ENCODE measurements around the gene PRRT4.

The PRRT4 gene

DNA sequence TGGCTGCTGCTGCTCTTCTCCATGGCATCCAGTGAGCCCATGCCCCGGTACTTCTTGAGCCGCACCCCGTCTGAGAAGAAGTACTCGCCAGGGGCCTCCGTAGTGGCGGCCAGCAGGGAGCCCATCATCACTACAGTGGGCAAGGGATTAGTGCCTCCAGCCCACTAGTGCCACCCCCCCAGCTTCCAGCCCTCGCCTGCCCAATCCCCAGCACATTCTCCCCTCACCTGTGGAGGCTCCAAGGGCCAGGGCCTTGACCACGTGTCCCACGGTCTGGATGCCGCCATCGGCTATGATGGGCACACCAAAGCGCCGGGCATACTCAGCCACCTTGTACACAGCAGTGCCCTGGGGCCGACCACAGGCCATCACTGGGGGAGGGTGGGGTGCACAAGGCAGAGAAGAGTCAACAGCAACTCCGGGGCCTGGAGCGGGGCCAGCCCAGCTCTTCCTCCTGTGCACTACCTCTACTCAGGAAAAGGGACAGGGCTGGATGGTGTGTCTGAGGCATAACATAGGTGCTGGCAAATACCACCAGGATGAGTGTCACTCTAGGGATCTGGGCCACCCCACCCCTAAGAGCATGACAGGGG is 33.5 kb upstream of the PRRT4 start:
- Histone ChIP-seq H4K20me1 (ENCODE audit: insufficient read depth, low read length) (no peaks in the 10 kb centered on the region), H3F3A (ENCODE audit: insufficient read depth, low read length) (no peaks in the 10 kb centered on the region), H3K79me2 (ENCODE audit: insufficient read depth, low read length) (no peaks in the 10 kb centered on the region), H3K9ac (ENCODE audit: low read length) (no peak overlapping the region), H3K27ac (ENCODE audit: low read depth, low read length, poor library complexity, severe bottlenecking) (no peak overlapping the region), H3K9me2 (ENCODE audit: low read depth, low read length) (no peaks in the 10 kb centered on the region), H3K9me3 (ENCODE audit: low read length) (no peaks in the 10 kb centered on the region), H3K27me3 (ENCODE audit: insufficient read depth, low read length) (no peaks in the 10 kb centered on the region), H3K4me3 (ENCODE audit: low read depth, low read length, poor library complexity, severe bottlenecking) (no peak overlapping the region), H3K4me1 (ENCODE audit: insufficient read depth, low read length, severe bottlenecking) (no peaks in the 10 kb centered on the region), H2AFZ (ENCODE audit: low read length) (no peak overlapping the region), H3K36me3 (ENCODE audit: insufficient read depth, low read length) (peaks cover 81% of the 10 kb centered on the region), H3K4me2 (ENCODE audit: low read length) (no peak overlapping the region)
- TF ChIP-seq EZH2 (IDR thresholded peaks at IDR 0.05; ENCODE audit: borderline replicate concordance, low read length) = no peak
- TF ChIP-seq, protein P1, sequence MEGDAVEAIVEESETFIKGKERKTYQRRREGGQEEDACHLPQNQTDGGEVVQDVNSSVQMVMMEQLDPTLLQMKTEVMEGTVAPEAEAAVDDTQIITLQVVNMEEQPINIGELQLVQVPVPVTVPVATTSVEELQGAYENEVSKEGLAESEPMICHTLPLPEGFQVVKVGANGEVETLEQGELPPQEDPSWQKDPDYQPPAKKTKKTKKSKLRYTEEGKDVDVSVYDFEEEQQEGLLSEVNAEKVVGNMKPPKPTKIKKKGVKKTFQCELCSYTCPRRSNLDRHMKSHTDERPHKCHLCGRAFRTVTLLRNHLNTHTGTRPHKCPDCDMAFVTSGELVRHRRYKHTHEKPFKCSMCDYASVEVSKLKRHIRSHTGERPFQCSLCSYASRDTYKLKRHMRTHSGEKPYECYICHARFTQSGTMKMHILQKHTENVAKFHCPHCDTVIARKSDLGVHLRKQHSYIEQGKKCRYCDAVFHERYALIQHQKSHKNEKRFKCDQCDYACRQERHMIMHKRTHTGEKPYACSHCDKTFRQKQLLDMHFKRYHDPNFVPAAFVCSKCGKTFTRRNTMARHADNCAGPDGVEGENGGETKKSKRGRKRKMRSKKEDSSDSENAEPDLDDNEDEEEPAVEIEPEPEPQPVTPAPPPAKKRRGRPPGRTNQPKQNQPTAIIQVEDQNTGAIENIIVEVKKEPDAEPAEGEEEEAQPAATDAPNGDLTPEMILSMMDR (IDR thresholded peaks at IDR 0.05; ENCODE audit: low read length) = no peak

DNA sequence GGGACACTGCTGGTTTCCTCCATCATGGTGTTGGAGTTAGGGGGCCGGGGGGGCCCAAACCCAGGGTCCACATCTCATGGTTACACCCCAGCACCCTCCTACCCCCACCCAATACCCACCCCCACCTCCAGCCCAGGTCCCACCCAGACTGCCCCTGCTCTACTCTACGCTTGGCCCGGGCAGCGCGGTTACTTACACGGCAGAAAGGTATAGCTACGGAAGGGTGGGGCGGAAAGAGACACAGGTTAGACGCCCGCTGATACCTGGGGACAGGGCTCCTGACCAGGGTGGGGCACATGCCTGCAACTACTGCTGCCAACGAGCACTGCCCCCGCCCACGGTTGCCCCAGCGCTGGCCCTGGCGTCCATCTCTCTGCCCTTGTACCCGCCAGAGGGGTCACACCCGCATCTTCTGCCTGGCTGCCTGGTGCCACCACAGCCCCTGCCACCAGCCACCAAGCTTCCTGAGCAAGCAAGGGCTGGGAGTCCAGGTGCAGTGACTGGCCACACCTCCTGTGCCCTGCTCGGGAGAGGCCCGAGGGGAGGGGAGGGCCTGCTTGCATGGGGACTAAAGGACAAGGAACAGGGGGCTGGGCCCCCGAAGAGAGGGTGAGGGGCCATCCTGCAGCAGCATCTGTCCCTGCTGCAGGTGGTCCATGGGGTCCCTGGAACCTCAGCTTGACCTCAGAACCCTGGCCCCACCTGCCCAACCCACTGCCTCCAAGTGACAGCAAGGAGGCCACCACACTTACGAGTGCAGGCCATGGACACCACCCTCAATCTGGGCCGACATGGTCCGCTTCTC is 32.2 kb upstream of the PRRT4 start:
- no peaks in the 10 kb centered on the region for H3K4me1 ChIP-seq (ENCODE audit: insufficient read depth, low read length, severe bottlenecking)
- H3K9ac ChIP-seq (ENCODE audit: low read length) = no peak overlapping the region
- TF ChIP-seq, protein P1 (IDR thresholded peaks at IDR 0.05; ENCODE audit: low read length) = no peak
- no peak for TF ChIP-seq EZH2 (IDR thresholded peaks at IDR 0.05; ENCODE audit: borderline replicate concordance, low read length)
- no peaks in the 10 kb centered on the region for H3F3A ChIP-seq (ENCODE audit: insufficient read depth, low read length)
- no peak overlapping the region for H3K27ac ChIP-seq (ENCODE audit: low read depth, low read length, poor library complexity, severe bottlenecking)
- H3K79me2 ChIP-seq (ENCODE audit: insufficient read depth, low read length) = no peaks in the 10 kb centered on the region
- no peak overlapping the region for H3K4me2 ChIP-seq (ENCODE audit: low read length)
- H2AFZ ChIP-seq (ENCODE audit: low read length) = no peak overlapping the region
- H3K9me2 ChIP-seq (ENCODE audit: low read depth, low read length) = no peaks in the 10 kb centered on the region
- H3K36me3 ChIP-seq (ENCODE audit: insufficient read depth, low read length) = peaks cover 72% of the 10 kb centered on the region
- no peaks in the 10 kb centered on the region for H3K9me3 ChIP-seq (ENCODE audit: low read length)
- H3K27me3 ChIP-seq (ENCODE audit: insufficient read depth, low read length) = no peaks in the 10 kb centered on the region
- H3K4me3 ChIP-seq (ENCODE audit: low read depth, low read length, poor library complexity, severe bottlenecking) = no peak overlapping the region
- H4K20me1 ChIP-seq (ENCODE audit: insufficient read depth, low read length) = no peaks in the 10 kb centered on the region

DNA sequence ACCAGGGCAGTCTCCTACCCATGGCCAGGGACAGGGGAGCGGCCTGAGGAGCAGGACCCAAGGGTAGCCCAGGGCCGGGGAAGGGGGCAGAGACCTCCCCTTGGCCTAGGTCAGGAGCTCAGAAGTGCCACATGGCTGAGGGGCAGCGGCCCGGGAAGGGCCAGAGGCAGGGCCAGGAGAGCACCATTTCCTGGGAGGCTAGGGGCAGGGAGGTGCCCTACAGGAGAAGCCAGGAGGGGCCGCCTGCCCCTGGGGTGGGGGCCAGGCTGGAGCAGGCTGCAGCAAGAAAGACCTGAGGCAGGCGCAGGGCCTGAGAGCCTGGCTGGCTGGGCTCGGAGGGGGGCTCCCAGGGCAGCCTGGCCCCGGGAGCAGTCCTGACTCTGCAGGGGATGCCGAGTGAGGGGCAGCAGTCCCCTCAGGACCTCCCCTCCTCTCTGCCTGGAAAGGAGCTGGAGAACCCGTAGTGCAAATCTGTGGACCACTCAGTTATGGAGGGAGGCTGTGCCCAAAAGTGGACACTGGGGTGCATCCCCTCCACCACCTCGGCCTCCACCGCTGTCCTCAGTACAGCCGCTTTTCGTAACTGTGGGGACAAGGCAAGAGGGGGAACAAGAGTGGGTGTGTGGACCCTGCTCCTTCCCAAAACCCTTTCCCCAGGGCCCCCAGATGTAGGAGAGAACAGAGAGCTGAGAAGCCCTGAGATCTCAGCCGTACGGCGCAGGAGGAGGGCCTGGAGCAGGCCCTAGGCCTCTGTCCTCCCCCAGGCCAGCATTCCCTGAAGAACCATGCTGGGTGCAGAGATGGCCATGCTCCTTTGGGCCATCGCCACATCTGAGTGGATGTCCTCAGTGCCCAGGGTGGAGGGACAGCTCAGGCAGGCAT is 31.2 kb upstream of the PRRT4 start:
- Histone ChIP-seq H3K36me3 (ENCODE audit: insufficient read depth, low read length) (peaks cover 61% of the 10 kb centered on the region), H3K27ac (ENCODE audit: low read depth, low read length, poor library complexity, severe bottlenecking) (no peak overlapping the region), H3F3A (ENCODE audit: insufficient read depth, low read length) (no peaks in the 10 kb centered on the region), H3K4me2 (ENCODE audit: low read length) (no peak overlapping the region), H3K4me1 (ENCODE audit: insufficient read depth, low read length, severe bottlenecking) (no peaks in the 10 kb centered on the region), H3K9ac (ENCODE audit: low read length) (no peak overlapping the region), H3K79me2 (ENCODE audit: insufficient read depth, low read length) (no peaks in the 10 kb centered on the region), H3K27me3 (ENCODE audit: insufficient read depth, low read length) (no peaks in the 10 kb centered on the region), H2AFZ (ENCODE audit: low read length) (no peak overlapping the region), H3K9me3 (ENCODE audit: low read length) (no peaks in the 10 kb centered on the region), H3K4me3 (ENCODE audit: low read depth, low read length, poor library complexity, severe bottlenecking) (no peak overlapping the region), H4K20me1 (ENCODE audit: insufficient read depth, low read length) (no peaks in the 10 kb centered on the region), H3K9me2 (ENCODE audit: low read depth, low read length) (no peaks in the 10 kb centered on the region)
- TF ChIP-seq EZH2 (IDR thresholded peaks at IDR 0.05; ENCODE audit: borderline replicate concordance, low read length) = no peak
- TF ChIP-seq, protein P1 (IDR thresholded peaks at IDR 0.05; ENCODE audit: low read length) = no peak
